NT2/D1 (cell line): ENCODE results near the gene GLRA2.
"Not testable (repeated sequence)": the region's sequence is repeated elsewhere in the genome, so short reads cannot be mapped to it uniquely, and the experiment has no call there.

Experiments used
- DNase-seq: peaks from one replicate; pipeline ENCODE4 v3.0.0-alpha.2; 2011; ENCODE audit warnings: low read depth, low spot score
- H3K27me3 ChIP-seq: 2 replicates; pipeline ENCODE4 v1.6.0; 2011; ENCODE audit warnings: mild to moderate bottlenecking; ENCODE audit not compliant: insufficient read length, insufficient read depth
- H3K36me3 ChIP-seq: 2 replicates; pipeline ENCODE4 v1.6.1; 2011; ENCODE audit warnings: mild to moderate bottlenecking, low read length, mixed read lengths; ENCODE audit not compliant: insufficient read depth, insufficient read length
- H3K4me1 ChIP-seq: 2 replicates; pipeline ENCODE4 v1.5.1; 2011; ENCODE audit not compliant: insufficient read depth, insufficient read length
- H3K4me3 ChIP-seq: 2 replicates; pipeline ENCODE4 v1.5.1; 2011; ENCODE audit warnings: low read depth; ENCODE audit not compliant: insufficient read length
- H3K9ac ChIP-seq: 2 replicates; pipeline ENCODE4 v1.6.0; 2011; ENCODE audit warnings: low read depth; ENCODE audit not compliant: insufficient read length
- H3K9me3 ChIP-seq: 2 replicates; pipeline ENCODE4 v1.5.1; 2011; ENCODE audit warnings: mild to moderate bottlenecking, low read length; ENCODE audit not compliant: insufficient read depth
- SUZ12 ChIP-seq: IDR thresholded peaks from 2 replicates; pipeline ENCODE4 v1.6.1; 2011; ENCODE audit not compliant: insufficient read length, insufficient read depth; ENCODE audit errors: extremely low read depth
- YY1 ChIP-seq: IDR thresholded peaks from 2 replicates; pipeline ENCODE4 v1.6.1; 2011; ENCODE audit not compliant: insufficient read length, insufficient read depth
- ZNF274 ChIP-seq: IDR thresholded peaks from 2 replicates; pipeline ENCODE4 v1.6.1; 2011; ENCODE audit warnings: mild to moderate bottlenecking, low read depth, low read length

The GLRA2 gene

GRCh38 chrX:14675500-14675899 lies 146.2 kb downstream of the GLRA2 start:
- no peaks in the 10 kb centered on the region for H3K27me3 ChIP-seq
- DNase-seq, result no peak
- H3K36me3 ChIP-seq, result no peaks in the 10 kb centered on the region
- TF ChIP-seq SUZ12 (no peak), YY1 (no peak), ZNF274 (no peak)
- no peak overlapping the region for H3K4me3 ChIP-seq
- no peaks in the 10 kb centered on the region for H3K4me1 ChIP-seq
- H3K9ac ChIP-seq, result no peak overlapping the region
- H3K9me3 ChIP-seq, result no peaks in the 10 kb centered on the region

- Histone ChIP-seq H3K4me3 (no peak overlapping the region), H3K9ac (no peak overlapping the region), H3K4me1 (no peaks in the 10 kb centered on the region), H3K9me3 (no peaks in the 10 kb centered on the region), H3K36me3 (no peaks in the 10 kb centered on the region), H3K27me3 (no peaks in the 10 kb centered on the region)
- TF ChIP-seq SUZ12 (no peak), YY1 (no peak), ZNF274 (no peak)
- DNase-seq, result no peak
Measured at GRCh38 chrX:14676431-14676830, 147.1 kb downstream of the GLRA2 start.

- not testable (repeated sequence) for H3K36me3 ChIP-seq, H3K9ac ChIP-seq, H3K4me1 ChIP-seq, H3K27me3 ChIP-seq, DNase-seq, H3K4me3 ChIP-seq
- H3K9me3 ChIP-seq, result peaks cover 11% of the 10 kb centered on the region; the same call in 1 of the 2 replicates
Measured at GRCh38 chrX:14688331-14688730, 159.0 kb downstream of the GLRA2 start.

GRCh38 chrX:14690553-14690952 lies 161.2 kb downstream of the GLRA2 start:
- Histone ChIP-seq H3K4me3 (no peak overlapping the region), H3K27me3 (no peaks in the 10 kb centered on the region), H3K36me3 (no peaks in the 10 kb centered on the region), H3K9ac (no peak overlapping the region), H3K9me3 (peaks cover 11% of the 10 kb centered on the region; the same call in 1 of the 2 replicates), H3K4me1 (no peaks in the 10 kb centered on the region)
- no peak for DNase-seq
- TF ChIP-seq SUZ12 (no peak), YY1 (no peak), ZNF274 (no peak)

DNA sequence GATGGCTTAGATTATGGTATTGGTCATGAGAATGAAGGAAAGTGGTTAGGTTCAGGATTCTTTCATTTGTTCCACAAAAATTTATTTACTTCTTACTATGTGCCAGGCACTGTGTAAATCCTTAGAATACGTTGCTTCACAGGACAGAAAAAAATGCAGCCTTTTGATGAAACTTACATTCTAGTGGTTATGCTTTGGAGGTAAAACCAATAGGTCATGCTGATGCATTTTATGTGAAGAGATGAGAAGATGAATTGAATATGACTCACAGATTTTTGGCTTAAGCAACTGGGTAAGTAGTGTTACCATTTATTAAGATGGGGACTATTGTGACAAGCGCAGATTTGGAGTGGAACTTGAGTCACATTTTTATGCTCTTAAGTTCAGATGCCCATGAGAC lies 165.3 kb downstream of the GLRA2 start:
- no peak for TF ChIP-seq YY1
- TF ChIP-seq SUZ12, result no peak
- no peak for TF ChIP-seq ZNF274
- Histone ChIP-seq H3K4me1 (no peaks in the 10 kb centered on the region), H3K9me3 (no peaks in the 10 kb centered on the region), H3K9ac (no peak overlapping the region), H3K36me3 (no peaks in the 10 kb centered on the region), H3K27me3 (no peaks in the 10 kb centered on the region), H3K4me3 (no peak overlapping the region)
- no peak for DNase-seq

DNA sequence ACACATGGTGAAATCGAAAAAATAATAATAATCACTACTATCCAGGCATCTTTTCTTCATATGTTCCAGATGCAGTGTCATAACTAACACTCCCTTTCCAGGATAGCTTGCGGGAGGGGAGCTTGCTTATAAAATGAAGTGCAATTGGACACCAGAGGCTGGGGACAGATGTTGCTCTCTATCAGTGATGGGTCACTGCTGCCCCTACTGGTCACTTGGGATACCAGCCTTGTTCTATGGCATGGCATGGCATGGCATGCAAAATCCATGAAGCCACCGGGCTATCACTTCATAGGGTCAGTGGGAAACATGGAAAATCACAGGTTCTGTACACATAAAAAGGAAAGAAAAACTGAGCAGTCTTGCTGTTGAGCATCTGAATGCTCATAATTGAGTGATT lies 168.1 kb downstream of the GLRA2 start:
- TF ChIP-seq YY1 (no peak), SUZ12 (no peak), ZNF274 (no peak)
- H3K36me3 ChIP-seq, result no peaks in the 10 kb centered on the region
- no peak overlapping the region for H3K4me3 ChIP-seq
- no peaks in the 10 kb centered on the region for H3K4me1 ChIP-seq
- H3K27me3 ChIP-seq, result no peaks in the 10 kb centered on the region
- peak; percentile 40 for DNase-seq
- H3K9ac ChIP-seq, result no peak overlapping the region
- no peaks in the 10 kb centered on the region for H3K9me3 ChIP-seq

GRCh38 chrX:14698790-14699189 lies 169.5 kb downstream of the GLRA2 start:
- H3K9ac ChIP-seq, result no peak overlapping the region
- no peaks in the 10 kb centered on the region for H3K36me3 ChIP-seq
- no peaks in the 10 kb centered on the region for H3K9me3 ChIP-seq
- no peak overlapping the region for H3K4me3 ChIP-seq
- TF ChIP-seq ZNF274, result no peak
- TF ChIP-seq YY1, result no peak
- TF ChIP-seq SUZ12, result no peak
- DNase-seq, result no peak
- no peaks in the 10 kb centered on the region for H3K27me3 ChIP-seq
- H3K4me1 ChIP-seq, result no peaks in the 10 kb centered on the region

GRCh38 chrX:14700982-14701381 lies 171.6 kb downstream of the GLRA2 start:
- TF ChIP-seq SUZ12, result no peak
- no peak for TF ChIP-seq ZNF274
- TF ChIP-seq YY1, result no peak
- no peak for DNase-seq
- Histone ChIP-seq H3K9me3 (no peaks in the 10 kb centered on the region), H3K9ac (no peak overlapping the region), H3K4me3 (no peak overlapping the region), H3K4me1 (no peaks in the 10 kb centered on the region), H3K36me3 (no peaks in the 10 kb centered on the region), H3K27me3 (no peaks in the 10 kb centered on the region)
